ES-I3 (cell line): ENCODE data around the gene WEE1.
A peak's percentile ranks its signal among the peaks of the same experiment; 100 is the strongest.

ENCODE experiments used
- H3K36me3 ChIP-seq: 2 replicates; pipeline ENCODE4 v1.6.1; 2013; ENCODE audit warnings: mild to moderate bottlenecking, low read length, control low read depth, moderate library complexity; ENCODE audit not compliant: insufficient read depth
- H3K4me1 ChIP-seq: 2 replicates; pipeline ENCODE4 v1.6.1; 2013; ENCODE audit warnings: mild to moderate bottlenecking, control low read depth, low read length; ENCODE audit not compliant: insufficient read depth
- H3K9ac ChIP-seq: 2 replicates; pipeline ENCODE4 v1.6.1; 2013; ENCODE audit warnings: low read depth, mild to moderate bottlenecking, low read length, moderate library complexity
- H3K9me3 ChIP-seq: 2 replicates; pipeline ENCODE4 v1.6.1; 2013; ENCODE audit warnings: mild to moderate bottlenecking, low read length, moderate library complexity; ENCODE audit not compliant: control insufficient read depth, insufficient read depth

The WEE1 gene

DNA sequence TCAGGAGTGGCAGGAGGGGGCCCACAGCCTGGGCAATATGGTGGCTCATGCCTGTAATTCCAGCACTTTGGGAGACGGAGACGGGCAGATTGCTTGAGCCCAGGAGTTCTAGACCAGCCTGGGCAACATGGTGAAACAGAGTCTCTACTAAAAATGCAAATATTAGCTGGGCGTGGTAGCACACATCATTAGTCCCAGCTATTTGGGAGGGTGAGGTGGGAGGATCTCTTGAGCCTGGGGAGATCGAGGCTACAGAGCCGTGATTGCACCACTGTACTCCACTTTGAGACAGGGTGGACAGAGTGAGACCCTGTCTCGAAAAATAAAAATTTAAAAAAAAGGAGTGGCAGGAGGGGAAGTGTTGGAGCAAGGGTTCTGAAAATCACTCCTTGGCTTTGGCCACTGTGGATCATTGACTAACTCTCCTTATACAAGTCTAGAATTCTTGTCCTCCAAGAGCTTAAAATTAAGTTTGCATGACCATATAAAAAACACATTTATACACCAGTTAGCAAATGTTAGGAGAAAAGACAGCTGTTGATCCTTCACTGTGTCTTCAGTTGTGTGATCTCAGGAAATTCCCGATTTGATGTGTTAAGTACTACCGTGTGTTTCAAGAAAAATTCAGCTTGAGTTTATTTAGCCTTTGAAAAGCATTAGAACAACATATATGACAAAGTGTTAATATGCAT lies 2.3 kb upstream of the WEE1 start:
- Histone ChIP-seq H3K9ac (0 out of 2 replicates have a peak overlapping the region, but pooled peaks have one; percentile 60), H3K36me3 (peaks cover 3% of the 10 kb centered on the region; the same call in 1 of the 2 replicates), H3K4me1 (peaks cover 29% of the 10 kb centered on the region)

DNA sequence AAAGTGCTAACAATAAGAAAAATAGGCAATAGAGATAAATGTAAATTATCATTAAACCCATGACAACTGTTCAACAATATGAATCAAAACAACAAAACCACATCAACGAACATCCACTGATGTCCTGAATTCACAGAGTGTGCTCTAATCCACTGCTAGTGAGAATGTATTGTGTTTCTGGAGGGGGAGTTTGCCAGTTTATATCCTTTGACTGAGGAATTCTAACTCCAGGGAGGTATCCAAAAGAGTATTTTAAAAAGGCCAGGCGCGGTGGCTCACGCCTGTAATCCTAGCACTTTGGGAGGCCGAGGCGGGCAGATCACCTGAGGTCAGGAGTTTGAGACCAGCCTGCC lies 1.7 kb upstream of the WEE1 start:
- Histone ChIP-seq H3K9ac (peak overlapping the region; percentile 60; the same call in 1 of the 2 replicates), H3K9me3 (no peaks in the 10 kb centered on the region), H3K36me3 (peaks cover 7% of the 10 kb centered on the region; the same call in 1 of the 2 replicates), H3K4me1 (peaks cover 23% of the 10 kb centered on the region)

More for the DNA sequence above, 2.3 kb upstream of the WEE1 start:
- no peaks in the 10 kb centered on the region for H3K9me3 ChIP-seq

DNA sequence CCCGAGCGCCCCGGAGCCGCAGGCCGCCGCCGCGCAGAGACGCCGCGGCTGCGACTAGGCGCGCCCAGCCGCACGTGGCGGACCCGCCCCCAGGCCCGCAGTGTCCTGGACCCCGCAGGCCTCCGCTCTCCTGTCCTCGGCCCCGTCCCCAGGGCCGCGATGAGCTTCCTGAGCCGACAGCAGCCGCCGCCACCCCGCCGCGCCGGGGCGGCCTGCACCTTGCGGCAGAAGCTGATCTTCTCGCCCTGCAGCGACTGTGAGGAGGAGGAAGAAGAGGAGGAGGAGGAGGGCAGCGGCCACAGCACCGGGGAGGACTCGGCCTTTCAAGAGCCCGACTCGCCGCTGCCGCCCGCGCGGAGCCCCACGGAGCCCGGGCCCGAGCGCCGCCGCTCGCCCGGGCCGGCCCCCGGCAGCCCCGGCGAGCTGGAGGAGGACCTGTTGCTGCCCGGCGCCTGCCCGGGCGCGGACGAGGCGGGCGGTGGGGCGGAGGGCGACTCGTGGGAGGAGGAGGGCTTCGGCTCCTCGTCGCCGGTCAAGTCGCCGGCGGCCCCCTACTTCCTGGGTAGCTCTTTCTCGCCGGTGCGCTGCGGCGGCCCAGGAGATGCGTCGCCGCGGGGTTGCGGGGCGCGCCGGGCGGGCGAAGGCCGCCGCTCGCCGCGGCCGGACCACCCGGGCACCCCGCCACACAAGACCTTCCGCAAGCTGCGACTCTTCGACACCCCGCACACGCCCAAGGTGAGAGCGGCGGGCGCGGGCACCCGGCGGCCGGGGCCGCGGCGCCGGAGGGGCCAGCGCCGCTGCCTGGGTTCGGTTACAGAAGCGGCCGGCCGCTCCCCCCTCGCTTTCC lies 528 bp downstream of the WEE1 start:
- peaks cover 20% of the 10 kb centered on the region for H3K36me3 ChIP-seq
- peak overlapping the region; percentile 66 for H3K9ac ChIP-seq
- H3K4me1 ChIP-seq, result peaks cover 23% of the 10 kb centered on the region
- H3K9me3 ChIP-seq, result no peaks in the 10 kb centered on the region

GRCh38 chr11:9574622-9575259 lies 1.3 kb downstream of the WEE1 start:
- Histone ChIP-seq H3K36me3 (peaks cover 25% of the 10 kb centered on the region), H3K9ac (peak overlapping the region; percentile 66), H3K9me3 (no peaks in the 10 kb centered on the region), H3K4me1 (peaks cover 18% of the 10 kb centered on the region)

DNA sequence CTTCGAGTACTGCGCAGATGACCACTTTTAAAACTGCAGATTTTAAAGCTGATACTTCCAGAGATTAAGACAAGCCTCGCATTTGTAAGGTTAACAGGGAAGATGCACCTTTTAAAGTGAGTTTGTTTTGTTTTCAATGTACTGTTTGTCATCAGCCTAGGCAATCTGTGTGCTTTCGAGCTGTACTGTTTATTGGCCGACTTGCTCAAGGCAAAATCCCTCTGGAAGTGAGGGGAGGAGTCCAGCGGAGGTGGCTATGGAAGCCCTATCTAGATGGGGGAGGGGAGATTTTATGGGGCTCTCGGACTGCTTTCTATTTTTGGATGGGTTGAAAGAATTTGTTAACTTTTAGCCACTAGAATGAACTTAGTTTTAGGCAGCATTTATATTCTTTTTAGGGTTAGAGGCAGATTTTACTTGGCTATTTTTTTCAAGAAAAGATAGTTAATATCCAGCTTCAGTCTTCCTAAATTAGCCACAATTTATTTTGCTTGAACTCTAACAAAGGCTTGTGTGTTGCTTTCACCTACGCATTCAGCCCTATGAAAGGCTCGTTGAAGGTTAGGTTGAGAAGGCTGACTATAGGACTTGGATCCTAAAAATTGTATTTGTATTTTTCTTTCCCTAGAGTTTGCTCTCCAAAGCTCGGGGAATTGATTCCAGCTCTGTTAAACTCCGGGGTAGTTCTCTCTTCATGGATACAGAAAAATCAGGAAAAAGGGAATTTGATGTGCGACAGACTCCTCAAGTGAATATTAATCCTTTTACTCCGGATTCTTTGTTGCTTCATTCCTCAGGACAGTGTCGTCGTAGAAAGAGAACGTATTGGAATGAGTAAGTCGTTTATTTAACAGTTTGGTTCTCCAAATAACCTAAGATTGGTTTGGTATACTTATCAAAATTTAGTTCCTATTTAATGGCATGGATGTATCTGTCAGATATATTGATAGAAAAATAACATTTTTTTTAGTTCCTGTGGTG lies 2.1 kb downstream of the WEE1 start:
- H3K36me3 ChIP-seq, result peaks cover 26% of the 10 kb centered on the region
- H3K9ac ChIP-seq, result peak overlapping the region; percentile 66
- no peaks in the 10 kb centered on the region for H3K9me3 ChIP-seq
- peaks cover 14% of the 10 kb centered on the region for H3K4me1 ChIP-seq

DNA sequence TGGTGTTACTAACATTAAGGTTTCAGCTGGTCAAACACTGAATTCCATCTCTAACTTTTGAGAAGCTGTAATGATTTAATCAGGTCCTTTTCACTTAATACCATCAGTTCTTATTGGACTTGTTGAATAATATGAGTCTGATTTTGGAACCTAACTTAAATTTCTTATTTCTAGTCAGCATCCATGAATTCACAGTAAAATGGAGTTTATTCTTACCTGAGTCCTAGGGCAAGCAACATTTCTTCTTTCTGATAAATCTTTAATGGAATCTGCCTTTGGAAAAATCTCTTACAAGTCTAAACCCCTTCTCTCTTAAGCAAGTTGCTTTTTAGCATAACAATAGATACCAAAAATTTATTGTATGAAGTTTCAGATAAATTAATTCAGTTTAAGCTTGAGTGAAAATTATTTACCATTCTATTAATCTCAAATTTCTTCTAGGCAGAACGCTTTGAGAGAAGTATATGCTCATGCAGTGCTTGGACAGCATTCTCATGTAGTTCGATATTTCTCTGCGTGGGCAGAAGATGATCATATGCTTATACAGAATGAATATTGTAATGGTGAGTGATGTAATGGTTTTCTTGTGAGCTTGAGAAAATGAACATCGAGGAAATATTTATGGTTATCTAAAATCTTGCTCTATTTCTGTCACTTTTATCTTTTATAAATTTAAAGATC lies 3.4 kb downstream of the WEE1 start:
- Histone ChIP-seq H3K9me3 (no peaks in the 10 kb centered on the region), H3K9ac (peak overlapping the region; percentile 66; the same call in 1 of the 2 replicates), H3K4me1 (peaks cover 6% of the 10 kb centered on the region), H3K36me3 (peaks cover 35% of the 10 kb centered on the region)

DNA sequence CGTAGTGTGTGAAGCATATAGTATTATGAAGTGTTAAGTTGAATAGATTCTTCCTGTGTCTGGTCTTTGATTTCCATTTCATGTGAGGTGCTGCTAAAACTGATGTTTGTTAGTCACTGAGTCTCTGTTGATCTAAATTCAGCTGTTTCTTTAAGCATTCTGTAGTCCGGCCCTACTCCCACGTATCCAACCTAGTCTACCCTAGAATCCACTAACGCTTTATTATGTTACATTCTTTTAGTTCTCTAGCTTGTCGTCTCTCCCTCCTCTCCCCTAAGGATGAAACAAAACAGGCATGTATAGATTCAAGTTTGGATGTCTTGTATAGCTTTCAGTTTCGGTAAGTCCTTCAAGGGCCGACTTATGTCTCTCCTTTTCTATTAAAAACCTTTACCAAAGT lies 4.1 kb downstream of the WEE1 start:
- Histone ChIP-seq H3K36me3 (peaks cover 38% of the 10 kb centered on the region), H3K4me1 (peaks cover 6% of the 10 kb centered on the region), H3K9ac (peak overlapping the region; percentile 66; the same call in 1 of the 2 replicates), H3K9me3 (no peaks in the 10 kb centered on the region)

DNA sequence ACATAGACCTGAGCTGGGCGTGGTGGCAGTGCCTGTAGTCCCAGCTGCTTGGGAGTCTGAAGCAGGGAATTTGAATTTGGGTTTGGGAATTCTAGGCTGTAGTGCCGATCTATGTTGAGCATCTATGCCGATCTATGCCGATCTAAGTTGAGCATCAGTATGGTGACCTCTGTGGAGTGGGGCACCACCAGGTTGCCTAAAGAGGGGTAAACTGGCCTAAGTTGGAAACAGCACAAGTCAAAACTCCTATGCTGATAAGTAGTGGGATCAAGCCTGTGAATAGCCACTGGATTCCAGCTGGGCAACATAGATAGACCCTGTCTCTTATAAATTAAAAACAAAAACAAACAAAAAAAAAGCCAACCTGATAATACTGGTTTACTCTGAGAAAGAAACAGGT lies 7.4 kb downstream of the WEE1 start:
- H3K4me1 ChIP-seq, result peaks cover 6% of the 10 kb centered on the region
- no peaks in the 10 kb centered on the region for H3K9me3 ChIP-seq
- peaks cover 52% of the 10 kb centered on the region for H3K36me3 ChIP-seq
- H3K9ac ChIP-seq, result no peak overlapping the region

DNA sequence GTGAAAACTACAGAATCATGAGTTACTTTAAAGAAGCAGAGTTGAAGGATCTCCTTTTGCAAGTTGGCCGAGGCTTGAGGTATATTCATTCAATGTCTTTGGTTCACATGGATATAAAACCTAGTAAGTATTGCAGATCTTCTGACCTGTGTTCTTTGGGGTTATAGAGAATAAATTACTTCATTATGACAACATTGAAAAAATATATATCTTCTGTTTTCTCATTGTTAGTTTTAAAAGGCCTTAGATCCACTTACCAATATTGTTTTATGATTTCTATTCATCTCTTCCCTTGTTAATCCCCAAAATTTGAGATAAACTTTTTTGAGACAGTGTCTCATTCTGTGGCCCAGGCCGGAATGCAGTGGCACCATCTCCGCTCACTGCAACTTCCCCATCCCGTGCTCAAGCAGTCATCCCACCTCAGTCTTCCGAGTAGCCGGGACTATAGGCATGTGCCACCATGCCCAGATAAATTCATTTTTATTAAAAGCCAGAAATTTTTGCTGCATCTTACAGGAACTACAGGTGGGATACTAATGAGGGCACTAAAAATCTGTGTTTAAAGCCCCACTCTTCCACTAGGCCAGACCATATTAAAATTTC lies 8.2 kb downstream of the WEE1 start:
- Histone ChIP-seq H3K36me3 (peaks cover 52% of the 10 kb centered on the region), H3K9ac (no peak overlapping the region), H3K9me3 (no peaks in the 10 kb centered on the region), H3K4me1 (peaks cover 6% of the 10 kb centered on the region)

GRCh38 chr11:9590717-9591116 lies 17.2 kb downstream of the WEE1 start:
- H3K9ac ChIP-seq, result no peak overlapping the region
- H3K4me1 ChIP-seq, result peaks cover 12% of the 10 kb centered on the region
- peaks cover 18% of the 10 kb centered on the region for H3K36me3 ChIP-seq
- H3K9me3 ChIP-seq, result no peaks in the 10 kb centered on the region

GRCh38 chr11:9594267-9595046 lies 21.0 kb downstream of the WEE1 start:
- H3K36me3 ChIP-seq, result peaks cover under 1% of the 10 kb centered on the region; the same call in 1 of the 2 replicates
- H3K9ac ChIP-seq, result no peak overlapping the region
- no peaks in the 10 kb centered on the region for H3K9me3 ChIP-seq
- peaks cover 12% of the 10 kb centered on the region for H3K4me1 ChIP-seq

DNA sequence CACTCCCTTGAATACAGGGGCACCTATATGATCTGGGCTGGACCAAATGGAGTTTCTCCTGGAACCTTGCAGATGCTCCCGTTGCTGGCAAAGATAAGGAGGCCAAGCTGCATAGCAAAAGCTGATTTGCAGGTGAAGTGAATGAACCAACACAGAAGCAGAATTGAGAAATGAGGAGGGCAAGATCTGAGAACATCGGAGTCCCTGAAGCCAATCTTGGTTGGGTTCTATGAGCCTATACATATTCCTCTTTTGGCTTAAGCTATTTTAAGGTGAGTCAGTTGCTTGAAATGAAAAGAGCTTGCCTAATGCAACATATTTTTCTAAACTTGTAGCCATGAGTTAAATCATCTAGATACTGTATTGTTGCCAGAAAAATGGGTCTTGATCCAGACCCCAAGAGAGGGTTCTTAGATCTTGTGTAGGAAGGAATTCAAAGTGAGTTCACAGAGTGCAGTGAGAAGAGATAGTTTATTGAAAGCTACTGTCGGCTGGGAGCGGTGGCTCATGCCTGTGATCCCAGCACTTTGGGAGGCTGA lies 23.5 kb downstream of the WEE1 start:
- H3K4me1 ChIP-seq, result peaks cover 26% of the 10 kb centered on the region
- no peak overlapping the region for H3K9ac ChIP-seq
- no peaks in the 10 kb centered on the region for H3K36me3 ChIP-seq
- H3K9me3 ChIP-seq, result no peaks in the 10 kb centered on the region
